GM18505 (cell line): ENCODE results near the gene EDIL3.
"Not testable (repeated sequence)": the region's sequence is repeated elsewhere in the genome, so short reads cannot be mapped to it uniquely, and the experiment has no call there.

Source experiments
- ATAC-seq: cut with Tn5 transposase; IDR thresholded peaks from one replicate; pipeline ENCODE4 v1.9.1; 2021; ENCODE audit not compliant: unreplicated experiment
- POLR2A ChIP-seq: IDR thresholded peaks from 4 replicates; pipeline ENCODE4 v1.6.1; 2011; ENCODE audit warnings: borderline replicate concordance; ENCODE audit not compliant: insufficient read depth, insufficient read length; ENCODE audit errors: extremely low read depth

Gene EDIL3

DNA sequence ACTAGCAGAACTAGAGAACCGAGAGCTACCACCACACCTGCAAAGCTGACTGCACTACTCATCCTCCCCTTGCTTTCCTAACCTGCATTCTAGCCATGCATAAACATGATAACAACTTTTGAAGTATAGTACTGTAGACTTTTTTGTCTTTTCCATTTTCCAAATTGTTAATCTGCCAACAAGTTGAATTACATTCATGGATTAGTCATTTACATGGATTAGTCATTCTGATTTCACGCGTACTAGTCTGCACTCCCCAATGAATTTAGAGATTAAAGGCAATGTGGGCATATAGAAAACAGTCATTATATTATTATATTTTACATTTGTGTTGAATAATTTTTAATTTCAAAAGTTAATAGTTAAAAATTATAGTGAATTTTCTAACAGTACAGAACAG is 81.4 kb downstream of the EDIL3 start:
- no peak for TF ChIP-seq POLR2A

DNA sequence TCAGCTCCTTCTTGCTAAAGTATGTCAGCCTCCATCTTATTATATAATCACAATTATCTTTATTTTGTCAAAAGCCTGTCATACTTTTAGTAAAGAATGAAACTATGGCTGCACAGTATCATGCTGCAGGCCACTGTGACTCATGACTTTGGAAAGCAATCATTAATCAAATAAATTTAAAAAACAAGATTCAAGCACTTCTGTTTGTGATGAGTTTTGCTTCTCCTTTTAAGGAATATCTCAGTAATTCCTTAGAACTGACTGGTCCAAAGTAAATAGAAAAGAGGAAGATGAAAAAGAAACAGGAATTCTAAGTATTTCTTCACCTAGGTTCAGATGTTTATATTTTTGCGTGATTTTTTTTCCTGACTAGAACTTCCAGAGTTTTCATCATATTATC is 83.1 kb downstream of the EDIL3 start:
- TF ChIP-seq POLR2A = no peak
- no peak for ATAC-seq

More for the DNA sequence above, 81.4 kb downstream of the EDIL3 start:
- ATAC-seq = no peak

DNA sequence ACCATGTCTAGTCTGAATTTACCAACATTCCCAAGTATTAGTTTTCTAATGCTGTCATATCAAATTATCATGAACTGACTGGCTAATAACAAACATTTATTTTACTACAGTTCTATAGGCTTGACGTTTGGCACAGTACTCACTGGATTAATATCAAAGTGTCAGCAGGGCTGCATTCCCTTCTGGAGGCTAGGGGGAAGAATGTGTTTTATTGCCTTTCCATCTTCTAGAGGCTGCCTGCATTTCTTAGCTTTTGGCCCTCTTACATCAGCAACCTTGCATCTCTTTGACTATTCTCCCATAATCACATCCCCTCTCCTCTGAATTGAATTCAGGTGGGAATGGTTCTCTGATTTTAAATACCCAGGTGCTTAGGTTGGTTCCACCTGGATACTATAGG is 84.7 kb downstream of the EDIL3 start:
- TF ChIP-seq POLR2A = no peak
- no peak for ATAC-seq

DNA sequence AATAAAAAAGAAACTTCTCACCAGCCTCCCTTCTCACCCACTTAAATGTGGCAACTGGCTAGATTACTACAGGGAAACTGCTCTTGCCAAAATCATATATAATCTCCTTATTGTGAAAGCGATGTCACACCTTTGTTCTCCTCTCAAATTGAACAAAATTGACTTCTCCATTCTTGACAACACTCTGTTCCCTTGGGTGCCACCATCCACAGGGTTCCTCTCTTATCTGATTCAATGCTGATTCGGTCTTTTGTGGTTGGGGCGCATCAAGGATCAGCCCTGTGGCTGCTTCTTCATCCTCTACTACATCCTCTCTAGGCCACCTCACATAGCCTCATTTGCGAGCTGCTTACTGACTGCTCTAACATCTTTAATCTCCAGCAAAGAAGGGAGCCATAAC is 86.1 kb downstream of the EDIL3 start:
- no peak for ATAC-seq
- TF ChIP-seq POLR2A = no peak

GRCh38 chr5:84297641-84298040 is 87.0 kb downstream of the EDIL3 start:
- not testable (repeated sequence) for ATAC-seq

DNA sequence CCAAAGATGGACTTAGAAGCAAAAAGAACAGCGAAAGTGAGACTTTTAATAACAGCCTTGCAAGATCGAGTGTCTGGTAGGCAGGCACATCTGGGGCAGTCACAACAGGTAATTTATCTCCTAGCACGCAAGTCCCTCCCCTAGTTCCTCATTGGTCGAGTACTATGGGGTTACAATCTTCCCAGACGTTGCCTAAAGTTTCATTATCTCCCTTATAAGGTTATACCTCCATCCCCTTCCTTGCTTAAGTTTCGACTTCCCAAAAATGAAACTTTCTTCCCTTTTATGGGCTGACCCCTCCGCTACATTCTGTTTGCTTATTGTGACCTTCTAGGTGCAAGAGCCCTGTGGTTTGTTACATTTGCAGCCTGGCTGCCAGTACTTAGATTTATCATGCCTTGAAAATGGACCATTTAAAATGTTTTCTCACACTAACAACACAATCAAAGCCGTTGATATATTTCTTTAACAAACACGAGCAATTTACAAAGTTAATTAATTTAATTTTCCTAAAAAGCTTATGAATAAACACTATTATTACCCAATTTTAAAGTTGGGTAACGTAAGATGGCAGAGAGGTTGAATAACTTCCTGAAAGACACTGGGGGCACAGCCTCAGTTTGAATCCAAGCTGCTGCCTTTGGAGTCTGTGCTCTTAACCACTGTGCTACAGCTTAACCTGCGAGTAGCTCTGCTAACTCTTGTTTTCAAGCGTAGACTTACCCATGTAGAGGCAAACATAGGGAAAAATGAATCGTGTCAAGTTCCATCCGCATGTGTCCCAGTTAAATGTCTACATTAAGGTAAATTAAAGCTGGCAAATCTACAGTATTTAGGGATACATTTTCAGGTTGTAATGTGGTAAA is 91.7 kb downstream of the EDIL3 start:
- ATAC-seq = no peak
- no peak for TF ChIP-seq POLR2A

GRCh38 chr5:84292000-84292642 is 92.6 kb downstream of the EDIL3 start:
- ATAC-seq = no peak
- no peak for TF ChIP-seq POLR2A

DNA sequence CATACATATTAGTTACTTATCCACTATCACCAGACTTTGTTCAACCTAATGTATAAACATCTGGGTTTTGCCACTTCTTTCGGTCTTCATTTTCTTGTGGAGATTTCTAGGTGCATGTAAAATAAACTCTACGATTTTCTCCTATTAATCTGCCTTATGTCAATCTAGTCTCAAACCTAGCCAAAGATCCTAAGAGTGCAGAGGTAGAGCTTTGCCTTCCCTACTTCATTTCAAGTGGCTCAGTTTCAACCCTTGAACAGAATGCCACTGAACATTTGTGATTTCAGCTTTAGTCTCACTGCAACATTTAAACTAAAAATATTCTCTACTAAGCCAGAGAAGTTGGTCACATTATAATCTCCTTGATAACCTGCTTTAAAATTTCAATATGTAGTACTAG is 94.0 kb downstream of the EDIL3 start:
- no peak for TF ChIP-seq POLR2A
- ATAC-seq = no peak

GRCh38 chr5:84290161-84290560 is 94.5 kb downstream of the EDIL3 start:
- no peak for TF ChIP-seq POLR2A
- no peak for ATAC-seq

- peak; percentile 95 for ATAC-seq
- TF ChIP-seq POLR2A = no peak
Observed at GRCh38 chr5:84287951-84288350, 96.7 kb downstream of the EDIL3 start.

DNA sequence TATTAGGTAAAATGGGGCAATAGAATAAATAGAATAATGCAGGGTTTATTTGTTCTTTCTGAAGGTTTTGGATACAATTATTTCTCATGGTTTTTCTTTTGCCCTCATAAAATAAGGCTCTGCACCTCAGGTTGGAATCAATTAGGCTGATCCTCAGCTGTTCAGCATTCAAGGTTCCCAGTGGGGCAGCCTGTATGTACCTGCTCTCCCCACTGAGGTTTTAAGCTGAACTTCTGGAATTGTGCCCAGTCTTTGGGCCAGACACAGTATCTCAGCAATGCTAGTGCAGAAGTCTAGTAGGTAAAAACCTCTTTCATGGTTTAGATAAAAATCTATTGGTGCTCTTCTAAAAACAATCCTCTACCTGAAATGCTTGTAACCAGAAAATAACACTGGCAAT is 98.0 kb downstream of the EDIL3 start:
- no peak for TF ChIP-seq POLR2A
- ATAC-seq = no peak

DNA sequence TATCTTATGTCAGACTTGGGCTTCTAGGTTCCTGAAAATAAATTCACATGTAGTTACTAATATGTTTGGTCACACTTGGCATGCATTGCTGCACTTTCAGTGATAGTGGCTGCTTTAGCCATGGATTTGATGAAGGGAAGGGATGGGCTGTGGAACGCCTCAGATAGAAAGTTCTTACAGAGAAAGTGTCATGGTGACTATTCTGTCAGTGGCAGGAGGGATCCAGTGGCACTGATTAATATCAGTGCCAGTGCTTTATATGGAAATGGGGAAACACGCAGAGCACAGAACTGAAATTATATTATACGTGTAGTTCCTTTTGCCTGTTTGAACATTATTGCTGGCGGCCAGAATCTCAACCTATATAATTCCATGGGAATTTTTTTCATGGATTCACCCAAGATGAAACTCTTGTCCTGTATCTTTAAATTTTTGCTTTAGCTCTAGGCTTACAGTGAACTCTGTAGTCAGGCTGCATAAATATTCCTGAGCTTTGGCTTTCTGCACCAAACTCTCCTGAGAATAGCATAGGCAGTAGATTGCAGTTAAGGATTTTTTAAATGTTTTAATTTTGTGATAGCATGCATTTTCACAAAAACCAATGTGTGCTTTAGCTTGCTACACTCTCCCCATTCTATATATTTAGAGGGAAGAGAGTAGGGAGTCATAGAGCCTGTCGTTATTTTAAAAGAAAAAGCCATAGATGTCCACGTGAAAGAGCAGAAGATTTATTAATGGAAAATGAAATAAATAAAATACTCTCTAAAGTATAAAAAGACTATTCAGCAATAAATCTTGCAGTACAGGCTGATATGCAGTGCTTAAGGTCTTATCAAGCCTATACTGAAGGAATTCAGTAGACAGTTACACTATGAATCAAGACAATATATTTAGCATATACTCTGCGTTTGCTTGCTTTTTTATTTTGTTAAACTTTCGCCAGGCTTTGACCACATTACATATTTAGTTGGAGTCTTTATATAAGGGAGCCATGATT is 98.7 kb downstream of the EDIL3 start:
- ATAC-seq = no peak
- TF ChIP-seq POLR2A = no peak

DNA sequence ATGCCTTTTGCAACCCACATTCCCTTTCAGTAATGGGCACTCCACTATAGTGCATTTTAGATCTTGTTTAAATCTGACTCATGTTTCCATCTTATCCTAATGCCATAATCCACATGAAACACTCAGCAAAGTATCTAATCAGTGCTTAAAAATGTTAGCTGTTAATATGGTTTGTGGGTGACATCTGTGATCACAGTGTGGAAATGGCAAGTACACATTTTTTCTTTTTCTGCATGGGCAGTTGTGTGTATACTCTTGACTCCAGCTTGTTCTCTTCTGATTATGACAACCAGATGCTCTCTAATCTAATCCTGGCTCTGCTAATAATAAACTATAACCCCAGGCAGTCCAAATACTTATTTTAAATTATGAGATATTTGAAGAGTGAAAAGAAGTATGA is 103.3 kb downstream of the EDIL3 start:
- no peak for TF ChIP-seq POLR2A
- ATAC-seq = no peak
